Neural progenitor cell (in vitro differentiated cells): ENCODE data around the gene RAB40B.

Experiments used
- EZH2phosphoT487 ChIP-seq: fragments of 200-600 bp; sonication (generic); IDR thresholded peaks from 2 replicates; pipeline ENCODE4 v1.6.1; 2017; ENCODE audit warnings: antibody characterized with exemption
- TF ChIP-seq, protein P1 (sequence below): fragments of 200-600 bp; sonication (generic); IDR thresholded peaks from 2 replicates; pipeline ENCODE4 v1.5.1; 2017; ENCODE audit warnings: antibody characterized with exemption, mild to moderate bottlenecking

DNA sequence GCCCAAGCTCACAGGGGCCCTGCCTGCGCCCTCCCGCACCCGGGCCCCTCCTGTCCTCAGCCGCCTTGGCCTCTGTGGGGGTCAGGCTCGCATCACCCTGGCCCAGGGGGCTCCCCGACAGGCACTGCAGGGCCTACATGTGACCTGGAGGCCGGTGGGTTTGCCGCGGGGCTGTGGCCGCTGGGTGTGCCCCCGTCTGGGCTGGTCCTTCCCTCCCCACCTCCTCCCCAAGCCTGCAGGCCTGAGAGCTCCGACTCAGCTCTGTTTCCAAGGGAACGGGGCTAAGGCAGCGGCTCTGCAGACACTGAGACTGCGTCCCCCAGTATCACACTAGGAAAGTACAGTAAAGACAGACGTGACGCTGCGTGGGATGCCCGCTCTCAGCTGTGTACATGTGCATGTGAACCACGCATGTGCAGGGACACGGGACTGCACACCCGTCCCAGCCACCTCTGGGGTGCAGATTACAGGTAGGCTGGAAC is 33.8 kb downstream of the RAB40B start:
- TF ChIP-seq, protein P1, sequence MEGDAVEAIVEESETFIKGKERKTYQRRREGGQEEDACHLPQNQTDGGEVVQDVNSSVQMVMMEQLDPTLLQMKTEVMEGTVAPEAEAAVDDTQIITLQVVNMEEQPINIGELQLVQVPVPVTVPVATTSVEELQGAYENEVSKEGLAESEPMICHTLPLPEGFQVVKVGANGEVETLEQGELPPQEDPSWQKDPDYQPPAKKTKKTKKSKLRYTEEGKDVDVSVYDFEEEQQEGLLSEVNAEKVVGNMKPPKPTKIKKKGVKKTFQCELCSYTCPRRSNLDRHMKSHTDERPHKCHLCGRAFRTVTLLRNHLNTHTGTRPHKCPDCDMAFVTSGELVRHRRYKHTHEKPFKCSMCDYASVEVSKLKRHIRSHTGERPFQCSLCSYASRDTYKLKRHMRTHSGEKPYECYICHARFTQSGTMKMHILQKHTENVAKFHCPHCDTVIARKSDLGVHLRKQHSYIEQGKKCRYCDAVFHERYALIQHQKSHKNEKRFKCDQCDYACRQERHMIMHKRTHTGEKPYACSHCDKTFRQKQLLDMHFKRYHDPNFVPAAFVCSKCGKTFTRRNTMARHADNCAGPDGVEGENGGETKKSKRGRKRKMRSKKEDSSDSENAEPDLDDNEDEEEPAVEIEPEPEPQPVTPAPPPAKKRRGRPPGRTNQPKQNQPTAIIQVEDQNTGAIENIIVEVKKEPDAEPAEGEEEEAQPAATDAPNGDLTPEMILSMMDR: no peak
- TF ChIP-seq EZH2phosphoT487: no peak
